GM21381 (cell line): ENCODE results near the gene COP1.

Source experiments
- ATAC-seq: cut with Tn5 transposase; IDR thresholded peaks from one replicate; pipeline ENCODE4 v1.9.1; 2021; ENCODE audit warnings: mild to moderate bottlenecking, moderate library complexity; ENCODE audit not compliant: unreplicated experiment

The COP1 gene

GRCh38 chr1:175976865-175977642, 230.0 kb downstream of the COP1 start:
- no peak for ATAC-seq

- ATAC-seq: no peak
Observed at GRCh38 chr1:175969231-175969630, 237.9 kb downstream of the COP1 start.

- no peak for ATAC-seq
Observed at GRCh38 chr1:175968486-175969172, 238.5 kb downstream of the COP1 start.

- ATAC-seq: no peak
Observed at GRCh38 chr1:175963740-175964139, 243.3 kb downstream of the COP1 start.

GRCh38 chr1:175960169-175960568, 246.9 kb downstream of the COP1 start:
- ATAC-seq: no peak

GRCh38 chr1:175951627-175952026, 255.5 kb downstream of the COP1 start:
- no peak for ATAC-seq

GRCh38 chr1:175947771-175948170, 259.3 kb downstream of the COP1 start:
- no peak for ATAC-seq

GRCh38 chr1:175944591-175944990, 262.5 kb downstream of the COP1 start:
- ATAC-seq: no peak

- no peak for ATAC-seq
Observed at GRCh38 chr1:175941164-175941563, 265.9 kb downstream of the COP1 start.

- ATAC-seq: no peak
Observed at GRCh38 chr1:175936736-175937135, 270.4 kb downstream of the COP1 start.

- ATAC-seq: no peak
Observed at GRCh38 chr1:175935566-175936115, 271.4 kb downstream of the COP1 start.

GRCh38 chr1:175935166-175935565, 271.9 kb downstream of the COP1 start:
- no peak for ATAC-seq

- no peak for ATAC-seq
Observed at GRCh38 chr1:175933801-175934200, 273.3 kb downstream of the COP1 start.

- no peak for ATAC-seq
Observed at GRCh38 chr1:175927944-175928343, 279.1 kb downstream of the COP1 start.

GRCh38 chr1:175922254-175922881, 284.7 kb downstream of the COP1 start:
- ATAC-seq: no peak

GRCh38 chr1:175920381-175920780, 286.7 kb downstream of the COP1 start:
- no peak for ATAC-seq

- no peak for ATAC-seq
Observed at GRCh38 chr1:175919001-175919400, 288.1 kb downstream of the COP1 start.

- no peak for ATAC-seq
Observed at GRCh38 chr1:175918364-175918801, 288.7 kb downstream of the COP1 start.

GRCh38 chr1:175914115-175914514, 293.0 kb downstream of the COP1 start:
- no peak for ATAC-seq

GRCh38 chr1:175911138-175911537, 295.9 kb downstream of the COP1 start:
- ATAC-seq: no peak

GRCh38 chr1:175906370-175906769, 300.7 kb downstream of the COP1 start:
- ATAC-seq: no peak

GRCh38 chr1:175904808-175905207, 302.3 kb downstream of the COP1 start:
- ATAC-seq: no peak
